CD14-positive monocyte (primary cell): ENCODE data around the gene ADGRE3. TPM values are rescaled to one million over a fixed set of nuclear protein-coding genes. Genes with fewer than 3 reads are reported as not detected.

Source experiments
- DNase-seq, 3 donors: peaks; one replicate each; pipeline ENCODE4 v3.0.0-alpha.2; 2011 to 2022
- H2AFZ ChIP-seq: 2 replicates; pipeline ENCODE4 v1.6.0; 2012; ENCODE audit warnings: mild to moderate bottlenecking, low read depth, low read length, inconsistent platforms; ENCODE audit not compliant: insufficient read depth, poor library complexity, severe bottlenecking
- H3K27ac ChIP-seq, 2 donors: 1 replicate in 1 of 2; 2 replicates in 1 of 2; pipeline ENCODE4 v1.5.1; 2012 to 2013; ENCODE audit warnings: low read length in 2 of 2, control low read depth in 1 of 2, inconsistent platforms in 1 of 2, low read depth in 1 of 2, mild to moderate bottlenecking in 1 of 2
- H3K27me3 ChIP-seq, 2 donors: one replicate each; pipeline versions ENCODE4 v1.6.0 to v1.6.1; 2011 to 2013; ENCODE audit warnings: low read length in 2 of 2; ENCODE audit not compliant: control insufficient read depth in 2 of 2, insufficient read depth in 2 of 2
- H3K36me3 ChIP-seq, 2 donors: replicated peaks in 1 of 2; 1 replicate in 1 of 2; 2 replicates in 1 of 2; pipeline versions ENCODE4 v1.5.1 to v1.6.1; 2012 to 2013; ENCODE audit warnings: low read length in 2 of 2, control low read depth in 1 of 2, inconsistent platforms in 1 of 2, mild to moderate bottlenecking in 1 of 2; ENCODE audit not compliant: insufficient read depth in 2 of 2, control insufficient read depth in 1 of 2
- H3K4me1 ChIP-seq, 2 donors: 1 replicate in 1 of 2; 2 replicates in 1 of 2; pipeline versions ENCODE4 v1.5.1 to v1.6.1; 2012 to 2013; ENCODE audit warnings: low read length in 2 of 2, control low read depth in 1 of 2, inconsistent platforms in 1 of 2, mild to moderate bottlenecking in 1 of 2, moderate library complexity in 1 of 2; ENCODE audit not compliant: insufficient read depth in 2 of 2, control insufficient read depth in 1 of 2
- H3K4me2 ChIP-seq: replicated peaks from 2 replicates; pipeline ENCODE3; 2012; ENCODE audit warnings: low read length, moderate library complexity, mild to moderate bottlenecking; ENCODE audit not compliant: poor library complexity, severe bottlenecking; ENCODE audit errors: extremely low read depth
- H3K4me3 ChIP-seq, 3 experiments: fragments of 200-600 bp in 1 of 3; sonication (generic) in 1 of 3; replicated peaks in 1 of 3; 1 replicate in 2 of 3; 2 replicates in 1 of 3; pipeline ENCODE4 v1.5.1; 2011 to 2013; ENCODE audit warnings: low read length in 3 of 3, mild to moderate bottlenecking in 3 of 3, control low read depth in 2 of 3, low read depth in 2 of 3, inconsistent platforms in 1 of 3, moderate library complexity in 1 of 3
- H3K79me2 ChIP-seq: 2 replicates; pipeline ENCODE4 v1.6.0; 2012; ENCODE audit warnings: mild to moderate bottlenecking, control low read depth, inconsistent platforms, low read length, moderate library complexity; ENCODE audit not compliant: insufficient read depth
- H3K9ac ChIP-seq: 2 replicates; pipeline ENCODE4 v1.6.0; 2017; ENCODE audit warnings: low read length, mild to moderate bottlenecking; ENCODE audit not compliant: insufficient read depth, poor library complexity, severe bottlenecking
- H3K9me3 ChIP-seq, 2 donors: replicated peaks in 1 of 2; 1 replicate in 1 of 2; 2 replicates in 1 of 2; pipeline versions ENCODE4 v1.5.1 to v1.6.1; 2012 to 2013; ENCODE audit warnings: low read length in 2 of 2, control low read depth in 1 of 2; ENCODE audit not compliant: control insufficient read depth in 1 of 2, insufficient read depth in 1 of 2
- H4K20me1 ChIP-seq: 2 replicates; pipeline ENCODE4 v1.6.0; 2012; ENCODE audit warnings: mild to moderate bottlenecking, low read length, control low read depth, moderate library complexity; ENCODE audit not compliant: insufficient read depth
- H3K27ac Mint-ChIP-seq, 7 donors: one replicate each; pipeline ENCODE4 v1.8.0; 2020; ENCODE audit warnings: mild to moderate bottlenecking in 7 of 7, mixed read lengths in 7 of 7, moderate library complexity in 6 of 7, inconsistent platforms in 2 of 7
- H3K27me3 Mint-ChIP-seq, 3 donors: one replicate each; pipeline ENCODE4 v1.8.0; 2021 to 2022; ENCODE audit warnings: low read depth in 3 of 3, mild to moderate bottlenecking in 3 of 3, mixed read lengths in 3 of 3, moderate library complexity in 3 of 3, inconsistent platforms in 1 of 3
- H3K36me3 Mint-ChIP-seq, 2 donors: one replicate each; pipeline ENCODE4 v1.8.0; 2020; ENCODE audit warnings: mixed read lengths in 2 of 2, inconsistent platforms in 1 of 2, mild to moderate bottlenecking in 1 of 2
- H3K4me1 Mint-ChIP-seq: one replicate; pipeline ENCODE4 v1.8.0; 2020; ENCODE audit warnings: mild to moderate bottlenecking, mixed read lengths
- H3K4me3 Mint-ChIP-seq, 2 donors: one replicate each; pipeline ENCODE4 v1.8.0; 2020; ENCODE audit warnings: mild to moderate bottlenecking in 2 of 2, mixed read lengths in 2 of 2, moderate library complexity in 1 of 2
- H3K9me3 Mint-ChIP-seq, 7 donors: one replicate each; pipeline ENCODE4 v1.8.0; 2020 to 2022; ENCODE audit warnings: mixed read lengths in 7 of 7, mild to moderate bottlenecking in 6 of 7, moderate library complexity in 6 of 7, inconsistent platforms in 2 of 7
- WGBS: methylation state at CpG from one replicate; pipeline ENCODE4 v1.1.5; 2013; ENCODE audit warnings: missing lambda C conversion rate; ENCODE audit not compliant: insufficient coverage; 5-methylcytosine and 5-hydroxymethylcytosine counted together
- intact Hi-C, 2 donors: fragments of 100-400 bp; cut with micrococcal nuclease; formaldehyde crosslinking; loops; one replicate each; pipeline versions ENCODE4 v1.15.0 to v1.15.1; 2023
- polyA plus RNA-seq, 3 donors: library from polyadenylated mRNA; depleted of rRNA in 1 of 3; unstranded in 2 of 3; stranded (reverse) in 1 of 3; fragments of 300-500 nt in 2 of 3; fragments of >200 nt in 1 of 3; fragmentation: Illumina TruSeq in 2 of 3; gene quantifications; 1 replicate in 2 of 3; 2 replicates in 1 of 3; pipeline ENCODE4 v1.2.3, GENCODE V29; 2012 to 2021
- TF ChIP-seq, protein P1 (sequence below): fragments of 200-600 bp; IDR thresholded peaks from one replicate; pipeline ENCODE4 v1.8.0; 2022; ENCODE audit warnings: antibody characterized with exemption, mild to moderate bottlenecking

The ADGRE3 gene
- polyA plus RNA-seq, 3 donors: 27.3 to 92.0 (median 28.3) TPM

- WGBS: 82% methylated on average over 5 of the region's 11 CpGs
- H3K27ac ChIP-seq: peak overlapping the region in 1 of 2 donors; percentile 11
- TF ChIP-seq, protein P1, sequence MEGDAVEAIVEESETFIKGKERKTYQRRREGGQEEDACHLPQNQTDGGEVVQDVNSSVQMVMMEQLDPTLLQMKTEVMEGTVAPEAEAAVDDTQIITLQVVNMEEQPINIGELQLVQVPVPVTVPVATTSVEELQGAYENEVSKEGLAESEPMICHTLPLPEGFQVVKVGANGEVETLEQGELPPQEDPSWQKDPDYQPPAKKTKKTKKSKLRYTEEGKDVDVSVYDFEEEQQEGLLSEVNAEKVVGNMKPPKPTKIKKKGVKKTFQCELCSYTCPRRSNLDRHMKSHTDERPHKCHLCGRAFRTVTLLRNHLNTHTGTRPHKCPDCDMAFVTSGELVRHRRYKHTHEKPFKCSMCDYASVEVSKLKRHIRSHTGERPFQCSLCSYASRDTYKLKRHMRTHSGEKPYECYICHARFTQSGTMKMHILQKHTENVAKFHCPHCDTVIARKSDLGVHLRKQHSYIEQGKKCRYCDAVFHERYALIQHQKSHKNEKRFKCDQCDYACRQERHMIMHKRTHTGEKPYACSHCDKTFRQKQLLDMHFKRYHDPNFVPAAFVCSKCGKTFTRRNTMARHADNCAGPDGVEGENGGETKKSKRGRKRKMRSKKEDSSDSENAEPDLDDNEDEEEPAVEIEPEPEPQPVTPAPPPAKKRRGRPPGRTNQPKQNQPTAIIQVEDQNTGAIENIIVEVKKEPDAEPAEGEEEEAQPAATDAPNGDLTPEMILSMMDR: no peak
Observed at GRCh38 chr19:14655726-14656125, 18.9 kb downstream of the ADGRE3 start.

GRCh38 chr19:14654786-14655560 lies 19.7 kb downstream of the ADGRE3 start:
- peak; percentile 25 to 59 (median 58) for DNase-seq
- H3K36me3 ChIP-seq: peaks cover 0 to 17% of the 10 kb centered on the region in 2 donors
- Mint-ChIP-seq H3K4me1 (peaks cover 13% of the 10 kb centered on the region), H3K4me3 (no peak overlapping the region), H3K27ac (peak overlapping the region in 4 of 7 donors; percentile 50 to 86 (median 70)), H3K27me3 (peaks cover 9 to 17% (median 16%) of the 10 kb centered on the region in 3 donors), H3K9me3 (peaks cover 0 to 7% (median 0%) of the 10 kb centered on the region in 7 donors), H3K36me3 (peaks cover 25 to 72% of the 10 kb centered on the region in 2 donors)
- no peaks in the 10 kb centered on the region for H3K9me3 ChIP-seq
- H3K79me2 ChIP-seq: no peaks in the 10 kb centered on the region
- H3K4me3 ChIP-seq: no peak overlapping the region
- no peak overlapping the region for H3K9ac ChIP-seq
- 74% methylated on average over 3 of the region's 7 CpGs for WGBS
- no peak overlapping the region for H2AFZ ChIP-seq
- H4K20me1 ChIP-seq: no peaks in the 10 kb centered on the region
- H3K4me2 ChIP-seq: no peak overlapping the region
- TF ChIP-seq, protein P1: no peak
- no peaks in the 10 kb centered on the region for H3K27me3 ChIP-seq
- peaks cover 9 to 12% of the 10 kb centered on the region in 2 donors for H3K4me1 ChIP-seq
- no peak overlapping the region for H3K27ac ChIP-seq
- intact Hi-C loops: no loop called here

More at GRCh38 chr19:14655726-14656125, 18.9 kb downstream of the ADGRE3 start:
- no peaks in the 10 kb centered on the region for H3K79me2 ChIP-seq
- H3K36me3 ChIP-seq: peaks cover 0 to 13% of the 10 kb centered on the region in 2 donors
- H3K4me3 ChIP-seq: no peak overlapping the region
- peaks cover 16 to 19% of the 10 kb centered on the region in 2 donors for H3K4me1 ChIP-seq
- no peaks in the 10 kb centered on the region for H4K20me1 ChIP-seq
- Mint-ChIP-seq H3K4me1 (peaks cover 19% of the 10 kb centered on the region), H3K9me3 (peaks cover 0 to 7% (median 0%) of the 10 kb centered on the region in 7 donors), H3K4me3 (no peak overlapping the region), H3K27ac (peak overlapping the region in 5 of 7 donors; percentile 23 to 86 (median 72)), H3K27me3 (peaks cover 3 to 10% (median 8%) of the 10 kb centered on the region in 3 donors), H3K36me3 (peaks cover 22 to 72% of the 10 kb centered on the region in 2 donors)
- peak; percentile 51 to 64 (median 58) for DNase-seq
- no peak overlapping the region for H3K9ac ChIP-seq
- H3K4me2 ChIP-seq: no peak overlapping the region
- H2AFZ ChIP-seq: no peak overlapping the region
- intact Hi-C loops: no loop called here
- no peaks in the 10 kb centered on the region for H3K9me3 ChIP-seq
- no peaks in the 10 kb centered on the region for H3K27me3 ChIP-seq
